Coronary artery (tissue), 2 donors: ENCODE data around the gene C1QC.
A peak's percentile ranks its signal among the peaks of the same experiment; 100 is the strongest.

Experiments
- DNase-seq: peaks from one replicate; pipeline ENCODE4 v3.0.0-alpha.2; 2017; ENCODE audit warnings: low spot score
- H3K27ac ChIP-seq, 2 donors: fragments of 200-600 bp; sonication (generic); one replicate each; pipeline ENCODE4 v1.5.1; 2016 to 2019
- H3K4me3 ChIP-seq: fragments of 200-600 bp; sonication (generic); 2 replicates; pipeline ENCODE4 v1.5.1; 2016; ENCODE audit warnings: mild to moderate bottlenecking, moderate library complexity
- TF ChIP-seq, protein P1 (sequence below): fragments of 200-600 bp; sonication (generic); IDR thresholded peaks from one replicate; pipeline ENCODE4 v1.5.1; 2019; ENCODE audit warnings: antibody characterized with exemption

Gene C1QC

GRCh38 chr1:22641906-22642636, 1.4 kb upstream of the C1QC start:
- DNase-seq, result peak; percentile 81
- H3K4me3 ChIP-seq, result peak overlapping the region; percentile 50
- TF ChIP-seq, protein P1, sequence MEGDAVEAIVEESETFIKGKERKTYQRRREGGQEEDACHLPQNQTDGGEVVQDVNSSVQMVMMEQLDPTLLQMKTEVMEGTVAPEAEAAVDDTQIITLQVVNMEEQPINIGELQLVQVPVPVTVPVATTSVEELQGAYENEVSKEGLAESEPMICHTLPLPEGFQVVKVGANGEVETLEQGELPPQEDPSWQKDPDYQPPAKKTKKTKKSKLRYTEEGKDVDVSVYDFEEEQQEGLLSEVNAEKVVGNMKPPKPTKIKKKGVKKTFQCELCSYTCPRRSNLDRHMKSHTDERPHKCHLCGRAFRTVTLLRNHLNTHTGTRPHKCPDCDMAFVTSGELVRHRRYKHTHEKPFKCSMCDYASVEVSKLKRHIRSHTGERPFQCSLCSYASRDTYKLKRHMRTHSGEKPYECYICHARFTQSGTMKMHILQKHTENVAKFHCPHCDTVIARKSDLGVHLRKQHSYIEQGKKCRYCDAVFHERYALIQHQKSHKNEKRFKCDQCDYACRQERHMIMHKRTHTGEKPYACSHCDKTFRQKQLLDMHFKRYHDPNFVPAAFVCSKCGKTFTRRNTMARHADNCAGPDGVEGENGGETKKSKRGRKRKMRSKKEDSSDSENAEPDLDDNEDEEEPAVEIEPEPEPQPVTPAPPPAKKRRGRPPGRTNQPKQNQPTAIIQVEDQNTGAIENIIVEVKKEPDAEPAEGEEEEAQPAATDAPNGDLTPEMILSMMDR, result peak; percentile 90
- H3K27ac ChIP-seq, result peak overlapping the region in 1 of 2 donors; percentile 1

- DNase-seq, result no peak
- Histone ChIP-seq H3K27ac (peak overlapping the region in 1 of 2 donors; percentile 83), H3K4me3 (peak overlapping the region; percentile 61)
- TF ChIP-seq, protein P1, result no peak
Measured at GRCh38 chr1:22643928-22644327, 495 bp downstream of the C1QC start.

GRCh38 chr1:22645931-22646330, 2.5 kb downstream of the C1QC start:
- peak overlapping the region; percentile 61 for H3K4me3 ChIP-seq
- TF ChIP-seq, protein P1, result no peak
- peak overlapping the region in 1 of 2 donors; percentile 83 for H3K27ac ChIP-seq
- DNase-seq, result no peak

DNA sequence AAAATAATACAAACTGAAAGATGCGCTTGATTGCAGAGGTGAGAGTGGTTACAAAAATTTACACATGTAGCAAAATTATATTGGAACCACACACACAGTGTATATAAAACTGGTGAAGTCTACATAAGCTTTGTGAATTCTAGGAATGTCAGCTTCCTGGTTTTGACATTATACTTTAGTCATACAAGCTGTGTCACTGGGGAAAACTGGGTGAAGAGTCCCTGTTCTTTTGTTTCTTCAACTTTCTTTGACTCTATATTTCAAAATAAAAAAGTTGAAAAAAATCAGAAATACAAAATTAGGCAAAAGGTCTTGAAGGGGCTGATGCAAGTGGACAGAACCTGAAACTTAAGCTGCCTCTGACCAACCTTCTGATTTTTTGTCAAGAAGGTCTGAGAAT, 3.0 kb downstream of the C1QC start:
- peak overlapping the region; percentile 61 for H3K4me3 ChIP-seq
- peak overlapping the region in 1 of 2 donors; percentile 83 for H3K27ac ChIP-seq
- TF ChIP-seq, protein P1, result no peak
- no peak for DNase-seq

DNA sequence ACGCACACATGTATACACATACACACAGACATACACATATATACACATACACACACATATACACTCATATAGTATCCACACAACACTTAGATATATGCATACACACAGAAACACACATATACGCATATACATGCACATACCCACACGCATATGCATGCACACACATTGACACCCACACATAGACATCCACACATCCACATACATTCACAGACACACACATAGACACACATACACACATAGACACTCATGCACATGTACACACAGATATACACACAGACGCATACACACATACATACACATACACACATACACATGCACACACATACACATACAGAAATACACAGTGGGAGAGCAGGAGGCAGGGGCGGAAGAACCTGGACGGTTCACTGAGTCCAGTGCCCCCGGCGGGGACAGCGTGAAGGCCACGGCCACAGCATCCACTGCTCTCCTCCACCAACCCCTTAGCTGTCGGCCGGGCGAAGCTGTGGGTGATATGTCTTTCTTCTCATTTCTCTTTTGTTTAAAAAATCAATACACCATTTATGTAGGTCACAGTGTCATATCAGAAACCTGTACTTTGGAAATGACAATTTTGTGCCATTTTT, 6.8 kb downstream of the C1QC start:
- DNase-seq, result no peak
- Histone ChIP-seq H3K4me3 (no peak overlapping the region), H3K27ac (no peak overlapping the region)
- TF ChIP-seq, protein P1, result no peak

- Histone ChIP-seq H3K27ac (peak overlapping the region in 1 of 2 donors; percentile 13), H3K4me3 (no peak overlapping the region)
- DNase-seq, result no peak
- TF ChIP-seq, protein P1, result no peak
Measured at GRCh38 chr1:22651941-22652856, 8.8 kb downstream of the C1QC start.
